GM18526 (cell line): ENCODE measurements around the gene NKX2-2.

Experiments used
- POLR2A ChIP-seq: IDR thresholded peaks from 3 replicates; pipeline ENCODE4 v1.6.1; 2011; ENCODE audit not compliant: insufficient read length; ENCODE audit errors: extremely low read depth

Gene NKX2-2

GRCh38 chr20:21528870-21529269, 15.0 kb upstream of the NKX2-2 start:
- TF ChIP-seq POLR2A, result no peak

- TF ChIP-seq POLR2A, result no peak
Measured at GRCh38 chr20:21527908-21528307, 14.0 kb upstream of the NKX2-2 start.

- no peak for TF ChIP-seq POLR2A
Measured at GRCh38 chr20:21526776-21527175, 12.9 kb upstream of the NKX2-2 start.

GRCh38 chr20:21523895-21524294, 10.0 kb upstream of the NKX2-2 start:
- TF ChIP-seq POLR2A, result no peak

GRCh38 chr20:21523281-21523868, 9.5 kb upstream of the NKX2-2 start:
- TF ChIP-seq POLR2A, result no peak

- TF ChIP-seq POLR2A, result no peak
Measured at GRCh38 chr20:21522481-21523280, 8.8 kb upstream of the NKX2-2 start.

GRCh38 chr20:21521596-21522480, 8.0 kb upstream of the NKX2-2 start:
- TF ChIP-seq POLR2A, result no peak

- TF ChIP-seq POLR2A, result no peak
Measured at GRCh38 chr20:21520702-21521595, 7.1 kb upstream of the NKX2-2 start.

- TF ChIP-seq POLR2A, result no peak
Measured at GRCh38 chr20:21519136-21519584, 5.3 kb upstream of the NKX2-2 start.

GRCh38 chr20:21518292-21518991, 4.6 kb upstream of the NKX2-2 start:
- no peak for TF ChIP-seq POLR2A

GRCh38 chr20:21517566-21518277, 3.9 kb upstream of the NKX2-2 start:
- no peak for TF ChIP-seq POLR2A

GRCh38 chr20:21516861-21517565, 3.1 kb upstream of the NKX2-2 start:
- TF ChIP-seq POLR2A, result no peak

- no peak for TF ChIP-seq POLR2A
Measured at GRCh38 chr20:21516180-21516567, 2.3 kb upstream of the NKX2-2 start.
